HUES48 (cell line): ENCODE results near the gene LSS.
"Not testable (repeated sequence)": the region's sequence is repeated elsewhere in the genome, so short reads cannot be mapped to it uniquely, and the experiment has no call there.

Source experiments
- H3K27ac ChIP-seq: one replicate; pipeline ENCODE4 v1.7.0; 2013; ENCODE audit warnings: low read depth, low read length, inconsistent platforms
- H3K27me3 ChIP-seq: 2 replicates; pipeline ENCODE4 v1.6.1; 2013; ENCODE audit warnings: mild to moderate bottlenecking, low read length; ENCODE audit not compliant: control insufficient read depth, insufficient read depth
- H3K36me3 ChIP-seq: 2 replicates; pipeline ENCODE4 v1.6.1; 2013; ENCODE audit warnings: low read length; ENCODE audit not compliant: control insufficient read depth, insufficient read depth
- H3K4me1 ChIP-seq: 2 replicates; pipeline ENCODE4 v1.6.1; 2013; ENCODE audit warnings: mild to moderate bottlenecking, low read length; ENCODE audit not compliant: control insufficient read depth, insufficient read depth
- H3K4me3 ChIP-seq: 2 replicates; pipeline ENCODE4 v1.5.1; 2013; ENCODE audit warnings: mild to moderate bottlenecking, low read depth, low read length
- H3K9ac ChIP-seq: 2 replicates; pipeline ENCODE4 v1.6.1; 2013; ENCODE audit warnings: mild to moderate bottlenecking, low read depth, low read length, moderate library complexity
- H3K9me3 ChIP-seq: 2 replicates; pipeline ENCODE4 v1.6.1; 2013; ENCODE audit warnings: low read length; ENCODE audit not compliant: control insufficient read depth, insufficient read depth

The LSS gene

DNA sequence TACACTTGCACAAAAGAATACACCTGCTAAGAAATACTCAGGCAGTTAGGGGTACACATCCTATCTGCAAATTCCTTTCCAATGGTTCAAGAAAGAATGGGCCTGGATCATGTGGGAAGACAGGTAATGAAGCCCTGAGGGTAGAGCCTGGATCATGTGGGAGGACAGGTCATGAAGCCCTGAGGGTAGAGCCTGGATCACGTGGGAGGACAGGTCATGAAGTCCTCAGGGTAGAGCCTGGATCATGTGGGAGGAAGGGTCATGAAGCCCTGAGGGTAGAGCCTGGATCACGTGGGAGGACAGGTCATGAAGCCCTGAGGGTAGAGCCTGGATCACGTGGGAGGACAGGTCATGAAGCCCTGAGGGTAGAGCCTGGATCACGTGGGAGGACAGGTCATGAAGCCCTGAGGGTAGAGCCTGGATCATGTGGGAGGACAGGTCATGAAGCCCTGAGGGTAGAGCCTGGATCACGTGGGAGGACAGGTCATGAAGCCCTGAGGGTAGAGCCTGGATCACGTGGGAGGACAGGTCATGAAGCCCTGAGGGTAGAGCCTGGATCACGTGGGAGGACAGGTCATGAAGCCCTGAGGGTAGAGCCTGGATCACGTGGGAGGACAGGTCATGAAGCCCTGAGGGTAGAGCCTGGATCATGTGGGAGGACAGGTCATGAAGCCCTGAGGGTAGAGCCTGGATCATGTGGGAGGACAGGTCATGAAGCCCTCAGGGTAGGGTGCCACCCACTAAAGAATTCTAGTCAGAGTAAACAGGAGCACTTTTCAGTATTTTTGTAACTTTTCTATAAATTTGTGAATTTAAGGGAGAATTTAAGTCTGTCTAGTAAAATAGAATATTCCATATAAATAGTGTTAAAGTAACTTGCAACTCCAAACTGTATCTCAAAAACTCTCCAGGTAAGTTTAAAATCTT lies 27.4 kb downstream of the LSS start:
- not testable (repeated sequence) for H3K4me3 ChIP-seq, H3K27ac ChIP-seq, H3K9ac ChIP-seq, H3K27me3 ChIP-seq, H3K9me3 ChIP-seq, H3K4me1 ChIP-seq
- H3K36me3 ChIP-seq = peaks cover 78% of the 10 kb centered on the region

GRCh38 chr21:46199436-46200373 lies 28.9 kb downstream of the LSS start:
- Histone ChIP-seq H3K9me3 (no peaks in the 10 kb centered on the region), H3K4me1 (no peaks in the 10 kb centered on the region), H3K9ac (no peak overlapping the region), H3K27me3 (no peaks in the 10 kb centered on the region), H3K36me3 (peaks cover 78% of the 10 kb centered on the region), H3K4me3 (no peak overlapping the region), H3K27ac (no peak overlapping the region)

GRCh38 chr21:46196733-46197132 lies 31.8 kb downstream of the LSS start:
- H3K4me3 ChIP-seq = no peak overlapping the region
- peaks cover 87% of the 10 kb centered on the region for H3K36me3 ChIP-seq
- H3K4me1 ChIP-seq = no peaks in the 10 kb centered on the region
- no peak overlapping the region for H3K9ac ChIP-seq
- no peak overlapping the region for H3K27ac ChIP-seq
- no peaks in the 10 kb centered on the region for H3K9me3 ChIP-seq
- no peaks in the 10 kb centered on the region for H3K27me3 ChIP-seq

- Histone ChIP-seq H3K4me3 (no peak overlapping the region), H3K36me3 (peaks cover 90% of the 10 kb centered on the region), H3K4me1 (no peaks in the 10 kb centered on the region), H3K9me3 (no peaks in the 10 kb centered on the region), H3K27me3 (no peaks in the 10 kb centered on the region), H3K27ac (no peak overlapping the region), H3K9ac (no peak overlapping the region)
These were observed 32.9 kb downstream of the LSS start for GRCh38 chr21:46195595-46196195.

- peaks cover 88% of the 10 kb centered on the region for H3K36me3 ChIP-seq
- no peak overlapping the region for H3K27ac ChIP-seq
- H3K27me3 ChIP-seq = no peaks in the 10 kb centered on the region
- no peak overlapping the region for H3K9ac ChIP-seq
- no peak overlapping the region for H3K4me3 ChIP-seq
- no peaks in the 10 kb centered on the region for H3K9me3 ChIP-seq
- no peaks in the 10 kb centered on the region for H3K4me1 ChIP-seq
These were observed 33.9 kb downstream of the LSS start for GRCh38 chr21:46194374-46195334.

DNA sequence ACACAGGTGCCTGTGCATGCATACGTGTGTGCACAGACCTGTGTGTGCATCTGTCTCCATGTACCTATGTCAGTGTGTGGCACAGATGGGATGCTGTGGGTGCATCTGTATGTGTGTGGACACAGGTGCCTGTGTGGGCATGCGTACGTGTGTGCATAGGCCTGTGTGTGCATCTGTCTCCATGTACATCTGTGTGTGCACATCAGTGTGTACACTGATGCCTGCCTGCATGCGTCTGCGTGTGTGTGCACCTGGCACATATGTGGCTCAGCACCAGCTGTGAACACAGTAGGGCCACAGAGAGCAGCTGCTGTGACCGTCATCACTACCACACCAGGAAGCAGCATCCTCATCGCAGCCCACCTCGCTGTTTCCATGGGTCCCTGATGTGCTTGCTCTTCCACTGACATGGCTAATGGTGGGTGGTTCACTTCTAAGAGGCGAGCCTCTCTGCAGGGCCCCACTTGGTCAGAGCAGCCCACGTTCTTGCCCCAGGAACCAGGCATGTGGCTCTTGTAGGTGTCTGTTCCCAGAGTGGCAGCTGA lies 34.7 kb downstream of the LSS start:
- Histone ChIP-seq H3K9ac (no peak overlapping the region), H3K27ac (no peak overlapping the region), H3K27me3 (no peaks in the 10 kb centered on the region), H3K4me3 (no peak overlapping the region), H3K4me1 (peaks cover under 1% of the 10 kb centered on the region; the same call in 1 of the 2 replicates), H3K36me3 (peaks cover 81% of the 10 kb centered on the region), H3K9me3 (no peaks in the 10 kb centered on the region)

DNA sequence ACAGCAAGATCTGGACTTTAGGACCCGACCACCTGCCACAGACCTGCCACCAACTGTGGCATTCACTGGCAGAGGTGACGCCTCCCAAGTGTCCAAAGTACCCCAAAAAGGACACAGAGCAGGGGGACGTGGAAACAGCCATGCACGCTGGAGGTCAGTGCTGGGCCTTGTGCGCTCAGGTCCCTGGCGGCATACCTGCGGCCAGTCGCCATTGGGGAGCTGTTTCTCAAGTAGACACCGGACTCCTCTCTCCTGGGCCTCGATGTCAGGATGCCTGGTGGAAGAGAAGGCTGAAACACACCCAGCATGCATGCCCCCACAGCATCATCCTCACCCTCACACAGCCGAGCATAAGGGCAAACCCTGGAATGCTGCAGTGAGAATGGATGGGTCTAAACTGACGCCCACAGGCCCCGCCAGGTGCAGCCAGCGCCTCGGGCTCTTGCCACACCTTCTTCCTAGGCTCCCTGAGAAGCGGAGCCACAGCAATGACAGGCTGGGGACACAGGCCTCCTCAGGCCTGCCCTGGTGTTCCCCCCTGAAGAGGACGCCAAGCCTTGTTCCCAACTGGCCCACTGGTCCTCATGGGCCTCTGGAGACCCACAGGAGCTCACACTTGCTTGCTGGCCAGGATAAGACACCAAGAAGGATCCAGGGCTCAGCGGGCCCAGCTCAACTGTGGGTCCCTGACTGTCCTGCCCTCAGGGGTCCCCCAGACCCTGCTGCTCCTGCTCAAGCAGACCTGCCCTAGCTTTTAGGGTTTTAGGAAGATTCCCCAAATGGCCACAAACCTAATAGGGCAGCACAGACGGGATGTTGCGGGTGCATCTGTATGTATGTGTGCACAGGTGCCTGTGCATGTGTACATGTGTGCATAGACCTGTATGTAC lies 36.6 kb downstream of the LSS start:
- H3K9me3 ChIP-seq = no peaks in the 10 kb centered on the region
- H3K4me1 ChIP-seq = peaks cover 6% of the 10 kb centered on the region
- no peak overlapping the region for H3K4me3 ChIP-seq
- no peak overlapping the region for H3K27ac ChIP-seq
- peaks cover 68% of the 10 kb centered on the region for H3K36me3 ChIP-seq
- no peaks in the 10 kb centered on the region for H3K27me3 ChIP-seq
- no peak overlapping the region for H3K9ac ChIP-seq

GRCh38 chr21:46191257-46191685 lies 37.3 kb downstream of the LSS start:
- Histone ChIP-seq H3K27me3 (no peaks in the 10 kb centered on the region), H3K27ac (no peak overlapping the region), H3K36me3 (peaks cover 62% of the 10 kb centered on the region), H3K9ac (no peak overlapping the region), H3K9me3 (no peaks in the 10 kb centered on the region), H3K4me1 (peaks cover 6% of the 10 kb centered on the region), H3K4me3 (no peak overlapping the region)

GRCh38 chr21:46190491-46191131 lies 38.0 kb downstream of the LSS start:
- no peaks in the 10 kb centered on the region for H3K9me3 ChIP-seq
- peaks cover 6% of the 10 kb centered on the region for H3K4me1 ChIP-seq
- H3K9ac ChIP-seq = no peak overlapping the region
- H3K36me3 ChIP-seq = peaks cover 55% of the 10 kb centered on the region
- no peak overlapping the region for H3K27ac ChIP-seq
- no peaks in the 10 kb centered on the region for H3K27me3 ChIP-seq
- H3K4me3 ChIP-seq = no peak overlapping the region
